Trophoblast cell (in vitro differentiated cells and primary cell): ENCODE results near the gene TMEM17.

ENCODE experiments used
- DNase-seq, 2 donors: peaks; one replicate each; pipeline ENCODE4 v3.0.0-alpha.2; 2016
- H2AFZ ChIP-seq: 2 replicates; pipeline ENCODE4 v1.6.1; 2013; ENCODE audit warnings: low read length, moderate library complexity, mild to moderate bottlenecking; ENCODE audit not compliant: insufficient read depth, poor library complexity
- H2AK5ac ChIP-seq: 2 replicates; pipeline ENCODE4 v1.6.1; 2013; ENCODE audit warnings: mild to moderate bottlenecking, low read length
- H2BK120ac ChIP-seq: 2 replicates; pipeline ENCODE4 v1.6.1; 2013; ENCODE audit warnings: low read length, mild to moderate bottlenecking, moderate library complexity; ENCODE audit not compliant: insufficient read depth, poor library complexity
- H2BK12ac ChIP-seq: 2 replicates; pipeline ENCODE4 v1.6.1; 2013; ENCODE audit warnings: mild to moderate bottlenecking, low read length, moderate library complexity
- H2BK5ac ChIP-seq: 2 replicates; pipeline ENCODE4 v1.6.1; 2013; ENCODE audit warnings: low read length, low read depth, moderate library complexity, mild to moderate bottlenecking; ENCODE audit not compliant: poor library complexity
- H3K14ac ChIP-seq: 2 replicates; pipeline ENCODE4 v1.6.1; 2013; ENCODE audit warnings: mild to moderate bottlenecking, low read length
- H3K18ac ChIP-seq: 2 replicates; pipeline ENCODE4 v1.6.1; 2013; ENCODE audit warnings: mild to moderate bottlenecking, low read length
- H3K23ac ChIP-seq: 2 replicates; pipeline ENCODE4 v1.6.1; 2013; ENCODE audit warnings: low read length
- H3K27ac ChIP-seq: 2 replicates; pipeline ENCODE4 v1.5.1; 2013; ENCODE audit warnings: low read depth, mild to moderate bottlenecking, inconsistent platforms, low read length, moderate library complexity
- H3K27me3 ChIP-seq: 2 replicates; pipeline ENCODE4 v1.6.1; 2013; ENCODE audit warnings: inconsistent platforms, mild to moderate bottlenecking, low read length, moderate library complexity; ENCODE audit not compliant: insufficient read depth
- H3K36me3 ChIP-seq, 2 experiments: 1 replicate in 1 of 2; 2 replicates in 1 of 2; pipeline ENCODE4 v1.6.1; 2013; ENCODE audit warnings: low read length in 2 of 2, mild to moderate bottlenecking in 2 of 2, moderate library complexity in 1 of 2; ENCODE audit not compliant: insufficient read depth in 2 of 2, control insufficient read depth in 1 of 2
- H3K4ac ChIP-seq: 2 replicates; pipeline ENCODE4 v1.6.1; 2013; ENCODE audit warnings: low read depth, mild to moderate bottlenecking, low read length, moderate library complexity
- H3K4me1 ChIP-seq, 2 experiments: 1 replicate in 1 of 2; 2 replicates in 1 of 2; pipeline ENCODE4 v1.6.1; 2013; ENCODE audit warnings: low read length in 2 of 2, mild to moderate bottlenecking in 2 of 2, moderate library complexity in 1 of 2; ENCODE audit not compliant: insufficient read depth in 2 of 2, control insufficient read depth in 1 of 2
- H3K4me2 ChIP-seq: 2 replicates; pipeline ENCODE4 v1.6.1; 2013; ENCODE audit warnings: inconsistent platforms, mild to moderate bottlenecking, low read length, moderate library complexity
- H3K4me3 ChIP-seq: 2 replicates; pipeline ENCODE4 v1.5.1; 2013; ENCODE audit warnings: mild to moderate bottlenecking, low read depth, low read length, inconsistent platforms
- H3K79me1 ChIP-seq: one replicate; pipeline ENCODE4 v1.6.1; 2013; ENCODE audit warnings: low read length
- H3K79me2 ChIP-seq: 2 replicates; pipeline ENCODE4 v1.6.1; 2013; ENCODE audit warnings: low read length, mild to moderate bottlenecking; ENCODE audit not compliant: control insufficient read depth, insufficient read depth, poor library complexity
- H3K9ac ChIP-seq: 2 replicates; pipeline ENCODE4 v1.6.1; 2013; ENCODE audit warnings: mild to moderate bottlenecking, low read length
- H3K9me3 ChIP-seq: 2 replicates; pipeline ENCODE4 v1.6.1; 2013; ENCODE audit warnings: low read depth, mild to moderate bottlenecking, control low read depth, inconsistent platforms, low read length; ENCODE audit not compliant: insufficient read depth
- H4K12ac ChIP-seq: 2 replicates; pipeline ENCODE4 v1.6.1; 2013; ENCODE audit warnings: low read depth, mild to moderate bottlenecking, low read length, moderate library complexity
- H4K8ac ChIP-seq: 2 replicates; pipeline ENCODE4 v1.6.1; 2013; ENCODE audit warnings: low read depth, mild to moderate bottlenecking, low read length, moderate library complexity
- H4K91ac ChIP-seq: one replicate; pipeline ENCODE4 v1.6.1; 2013; ENCODE audit warnings: low read depth, mild to moderate bottlenecking, low read length, moderate library complexity
- WGBS: extraction: QIAGEN DNeasy Blood & Tissue Kit; methylation state at CpG from one replicate; pipeline ENCODE4 v1.1.7; 2013; ENCODE audit warnings: missing lambda C conversion rate; ENCODE audit not compliant: insufficient read length, insufficient coverage; ENCODE audit errors: extremely low coverage; 5-methylcytosine and 5-hydroxymethylcytosine counted together

TMEM17 gene

DNA sequence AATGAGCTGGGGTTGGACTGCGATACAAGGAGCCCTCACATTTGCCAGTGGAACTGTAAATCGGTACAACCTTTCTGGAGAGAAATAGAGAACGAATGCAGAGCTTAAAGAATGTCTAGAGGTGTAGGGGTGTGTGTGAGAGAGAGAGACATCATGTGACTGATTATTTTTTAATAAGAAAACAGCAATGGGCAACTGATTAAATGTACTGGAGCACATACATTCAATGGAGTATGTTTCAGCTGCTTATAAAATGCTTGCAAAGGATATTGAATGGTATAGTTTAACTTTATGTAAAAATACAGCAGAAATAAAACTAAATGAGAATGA lies 391 bp upstream of the TMEM17 start:
- Histone ChIP-seq H3K36me3 (no peaks in the 10 kb centered on the region), H3K9me3 (no peaks in the 10 kb centered on the region), H3K9ac (peak overlapping the region; percentile 46), H2AK5ac (no peak overlapping the region), H3K4me1 (peaks cover 0 to 2% of the 10 kb centered on the region in 2 experiments), H2BK12ac (no peak overlapping the region), H3K27ac (peak overlapping the region; percentile 72), H4K8ac (peak overlapping the region; percentile 98), H3K4ac (no peak overlapping the region), H3K14ac (peak overlapping the region; percentile 11), H3K79me1 (peaks cover 10% of the 10 kb centered on the region), H3K27me3 (no peaks in the 10 kb centered on the region), H3K4me3 (no peak overlapping the region), H4K12ac (no peak overlapping the region), H3K23ac (no peak overlapping the region), H4K91ac (no peak overlapping the region), H2AFZ (peak overlapping the region; percentile 95), H3K4me2 (peak overlapping the region; percentile 69), H2BK120ac (peak overlapping the region; percentile 10), H2BK5ac (peak overlapping the region; percentile 68), H3K18ac (no peak overlapping the region), H3K79me2 (peaks cover 6% of the 10 kb centered on the region)
- WGBS, result no CpG with 5 or more reads among the region's 3 CpGs
- DNase-seq, result no peak

DNA sequence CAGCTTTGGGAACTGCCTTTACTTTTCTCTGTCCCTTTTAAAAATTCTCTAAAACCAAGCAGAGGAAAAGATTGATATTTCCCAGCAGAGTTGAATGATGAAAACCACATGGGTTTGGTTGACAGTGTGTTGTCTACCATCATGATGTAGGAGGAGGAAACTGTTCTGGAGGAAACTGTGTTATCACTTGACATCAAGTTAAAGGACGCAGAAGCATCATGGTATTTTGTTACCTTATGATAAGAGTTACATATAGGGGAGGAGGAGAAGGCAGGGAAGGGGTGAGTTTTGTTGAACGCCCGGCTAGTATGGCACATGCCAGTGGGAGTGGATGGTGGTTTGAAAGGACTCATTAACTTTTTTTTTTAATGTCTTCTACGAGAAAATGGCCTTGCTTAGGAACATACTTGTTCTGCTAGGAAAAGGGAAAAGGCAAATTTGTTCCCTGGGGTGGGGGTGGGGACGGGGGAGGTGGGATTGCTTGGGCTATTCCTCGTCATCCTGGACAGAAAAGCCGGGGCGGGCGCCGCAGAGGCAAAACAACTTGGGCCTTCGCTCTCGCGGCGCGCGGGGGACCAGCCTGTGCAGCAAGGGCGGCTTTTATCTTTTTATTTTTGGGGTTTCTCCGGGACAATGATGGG lies 766 bp downstream of the TMEM17 start:
- Histone ChIP-seq H3K4me2 (peak overlapping the region; percentile 69), H4K12ac (peak overlapping the region; percentile 92), H3K79me2 (peaks cover 6% of the 10 kb centered on the region), H3K18ac (peak overlapping the region; percentile 75), H3K27me3 (no peaks in the 10 kb centered on the region), H3K79me1 (peaks cover 10% of the 10 kb centered on the region), H4K91ac (peak overlapping the region; percentile 97), H3K4me3 (peak overlapping the region; percentile 84), H3K14ac (peak overlapping the region; percentile 80), H3K9me3 (no peaks in the 10 kb centered on the region), H3K27ac (peak overlapping the region; percentile 72), H2BK5ac (peak overlapping the region; percentile 68), H3K4ac (peak overlapping the region; percentile 59), H2AFZ (peak overlapping the region; percentile 95), H2BK120ac (peak overlapping the region; percentile 89), H3K36me3 (no peaks in the 10 kb centered on the region), H2BK12ac (peak overlapping the region; percentile 63), H3K9ac (peak overlapping the region; percentile 28), H3K23ac (no peak overlapping the region), H4K8ac (peak overlapping the region; percentile 98), H2AK5ac (no peak overlapping the region), H3K4me1 (peaks cover 0 to 2% of the 10 kb centered on the region in 2 experiments)
- no CpG with 5 or more reads among the region's 18 CpGs for WGBS
- no peak for DNase-seq

DNA sequence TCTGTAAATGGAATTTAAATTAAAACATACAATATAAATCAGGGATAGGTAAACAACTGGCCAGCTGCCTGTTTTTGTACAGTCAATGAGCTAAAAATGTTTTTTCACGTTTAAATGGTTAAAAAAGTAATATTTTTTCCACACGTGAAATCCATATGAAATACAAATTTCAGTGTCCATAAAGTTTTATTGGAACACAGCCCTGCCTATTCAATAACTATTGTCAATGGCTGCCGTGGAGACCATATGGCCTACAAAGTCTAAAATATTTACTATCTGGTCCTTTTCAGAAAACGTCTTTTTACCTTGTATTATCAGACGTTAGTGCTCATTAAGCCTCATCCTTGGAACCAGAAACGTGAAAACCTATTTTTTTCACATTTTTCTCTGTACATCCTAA lies 1.3 kb downstream of the TMEM17 start:
- Histone ChIP-seq H3K27me3 (no peaks in the 10 kb centered on the region), H3K4me3 (no peak overlapping the region), H3K4me2 (no peak overlapping the region), H3K79me2 (peaks cover 6% of the 10 kb centered on the region), H3K4ac (no peak overlapping the region), H3K79me1 (peaks cover 10% of the 10 kb centered on the region), H3K27ac (no peak overlapping the region), H2AFZ (no peak overlapping the region), H2BK5ac (no peak overlapping the region), H3K9ac (no peak overlapping the region), H3K36me3 (no peaks in the 10 kb centered on the region), H3K18ac (no peak overlapping the region), H2BK12ac (no peak overlapping the region), H2BK120ac (no peak overlapping the region), H3K14ac (no peak overlapping the region), H4K12ac (no peak overlapping the region), H3K4me1 (peaks cover 0 to 2% of the 10 kb centered on the region in 2 experiments), H2AK5ac (no peak overlapping the region), H3K9me3 (no peaks in the 10 kb centered on the region), H3K23ac (no peak overlapping the region), H4K91ac (no peak overlapping the region), H4K8ac (no peak overlapping the region)
- no peak for DNase-seq
- no CpG with 5 or more reads among the region's 6 CpGs for WGBS

DNA sequence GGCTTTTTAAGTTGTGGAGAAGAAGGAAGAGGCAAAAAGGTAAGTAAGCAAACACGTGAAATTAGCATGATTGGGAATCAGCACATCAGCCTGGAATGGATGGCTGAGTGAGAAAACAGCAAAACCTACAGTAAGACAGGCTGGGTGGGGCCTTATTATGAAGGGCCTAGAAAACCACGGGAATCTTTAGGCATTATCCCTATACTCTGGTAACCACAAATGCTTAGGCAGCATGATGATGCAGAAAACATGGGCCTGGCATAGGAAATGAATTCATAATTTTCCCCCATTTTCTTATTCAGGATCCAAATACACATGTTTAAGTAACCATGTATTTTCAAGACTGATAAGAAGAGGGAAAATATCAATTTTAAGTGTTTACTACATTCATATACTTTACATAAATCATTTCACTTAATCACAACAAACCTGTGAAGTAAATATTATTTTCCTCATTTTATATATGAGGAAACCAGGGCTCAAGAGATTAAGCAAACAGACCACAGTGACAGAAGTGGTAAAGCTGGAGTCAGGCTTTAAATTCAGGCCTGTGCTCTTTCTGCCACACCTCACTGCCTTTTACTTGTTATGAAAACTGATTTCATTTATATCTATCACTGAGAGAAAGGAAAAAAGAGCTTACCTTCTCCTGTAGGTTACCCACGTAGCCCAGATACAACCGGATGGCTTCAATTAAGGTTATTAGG lies 4.0 kb downstream of the TMEM17 start:
- WGBS, result no CpG with 5 or more reads among the region's 4 CpGs
- Histone ChIP-seq H2BK12ac (no peak overlapping the region), H3K36me3 (no peaks in the 10 kb centered on the region), H2BK5ac (no peak overlapping the region), H3K4ac (no peak overlapping the region), H3K4me3 (no peak overlapping the region), H3K4me2 (no peak overlapping the region), H3K14ac (no peak overlapping the region), H3K4me1 (peaks cover 0 to 2% of the 10 kb centered on the region in 2 experiments), H3K9me3 (no peaks in the 10 kb centered on the region), H3K23ac (no peak overlapping the region), H3K18ac (no peak overlapping the region), H4K12ac (no peak overlapping the region), H3K9ac (no peak overlapping the region), H3K27ac (no peak overlapping the region), H2AK5ac (no peak overlapping the region), H3K79me1 (peaks cover 10% of the 10 kb centered on the region), H4K8ac (no peak overlapping the region), H4K91ac (no peak overlapping the region), H2BK120ac (no peak overlapping the region), H3K27me3 (no peaks in the 10 kb centered on the region), H2AFZ (no peak overlapping the region), H3K79me2 (peaks cover 6% of the 10 kb centered on the region)
- no peak for DNase-seq
